Activated CD4-positive, alpha-beta memory T cell treated with anti-CD3 and anti-CD28 coated beads, Interleukin-2, amount 10 ng/mL, durations not matched to agents 7 days and 5 days (primary cell): ENCODE results near the gene MSI1. TPM values are rescaled to one million over a fixed set of nuclear protein-coding genes. Genes with fewer than 3 reads are reported as not detected.

Experiments used
- CTCF ChIA-PET: fragments of 350-600 bp; sonication (Branson Sonifier 250); formaldehyde crosslinking; loops from one replicate; lab custom pipeline; 2021; ENCODE audit warnings: antibody characterized with exemption, inconsistent platforms; lab: Charles Lee
- POLR2A ChIA-PET: fragments of 350-600 bp; sonication (Branson Sonifier 250); formaldehyde crosslinking; loops from one replicate; lab custom pipeline; 2021; ENCODE audit warnings: antibody characterized with exemption; lab: Charles Lee
- DNase-seq: peaks from one replicate; pipeline ENCODE4 v3.0.0-alpha.2; 2020
- H3K27ac Mint-ChIP-seq: one replicate; pipeline ENCODE4 v1.8.0; 2021; ENCODE audit warnings: mild to moderate bottlenecking, mixed read lengths
- H3K27me3 Mint-ChIP-seq: one replicate; pipeline ENCODE4 v1.8.0; 2021; ENCODE audit warnings: mixed read lengths
- H3K36me3 Mint-ChIP-seq: one replicate; pipeline ENCODE4 v1.8.0; 2021; ENCODE audit warnings: low read depth, mixed read lengths
- H3K4me1 Mint-ChIP-seq: one replicate; pipeline ENCODE4 v1.8.0; 2021; ENCODE audit warnings: mixed read lengths
- H3K4me3 Mint-ChIP-seq: one replicate; pipeline ENCODE4 v1.8.0; 2021; ENCODE audit warnings: mild to moderate bottlenecking, mixed read lengths
- H3K9me3 Mint-ChIP-seq: one replicate; pipeline ENCODE4 v1.8.0; 2021; ENCODE audit warnings: mixed read lengths
- total RNA-seq, 2 experiments: library from RNA; stranded (reverse); gene quantifications; one replicate each; pipeline ENCODE4 v1.2.3, GENCODE V29; 2021

The MSI1 gene
- not detected for total RNA-seq

GRCh38 chr12:120368789-120369602 is at the start of gene MSI1:
Gene MSI1 (minus strand): TSS chr12:120369164. CDS start chr12:120369091, 73 bp downstream.
- H3K36me3 Mint-ChIP-seq: no peaks in the 10 kb centered on the region
- H3K27ac Mint-ChIP-seq: no peak within 1 kb of the TSS
- POLR2A ChIA-PET: no interaction called here
- CTCF ChIA-PET: no interaction called here
- no peak for DNase-seq
- peaks cover 18% of the 10 kb centered on the region for H3K4me1 Mint-ChIP-seq
- peaks cover 72% of the 10 kb centered on the region for H3K27me3 Mint-ChIP-seq
- peak within 1 kb of the TSS; percentile 24 for H3K4me3 Mint-ChIP-seq
- no peaks in the 10 kb centered on the region for H3K9me3 Mint-ChIP-seq

GRCh38 chr12:120417917-120418580 is 49.1 kb upstream of the MSI1 start:
- H3K27me3 Mint-ChIP-seq: peaks cover 2% of the 10 kb centered on the region
- H3K27ac Mint-ChIP-seq: no peak overlapping the region
- no peak for DNase-seq
- H3K4me1 Mint-ChIP-seq: no peaks in the 10 kb centered on the region
- H3K9me3 Mint-ChIP-seq: no peaks in the 10 kb centered on the region
- CTCF ChIA-PET: interaction anchor here (0.7 kb wide), 1 partner anchor 220 kb away, joined by 3 read pairs; no protein-coding TSS in a partner anchor
- no peak overlapping the region for H3K4me3 Mint-ChIP-seq
- POLR2A ChIA-PET: no interaction called here
- H3K36me3 Mint-ChIP-seq: no peaks in the 10 kb centered on the region

GRCh38 chr12:120416490-120417216 is 47.7 kb upstream of the MSI1 start:
- Mint-ChIP-seq H3K27me3 (peaks cover 6% of the 10 kb centered on the region), H3K4me1 (no peaks in the 10 kb centered on the region), H3K27ac (no peak overlapping the region), H3K36me3 (no peaks in the 10 kb centered on the region), H3K9me3 (no peaks in the 10 kb centered on the region), H3K4me3 (no peak overlapping the region)
- ChIA-PET CTCF (no interaction called here), POLR2A (no interaction called here)
- no peak for DNase-seq

GRCh38 chr12:120413901-120414695 is 45.1 kb upstream of the MSI1 start:
- ChIA-PET CTCF (interaction anchor here (1.0 kb wide), 1 partner anchor 12 kb away, joined by 3 read pairs; no protein-coding TSS in a partner anchor), POLR2A (no interaction called here)
- Mint-ChIP-seq H3K27me3 (peaks cover 6% of the 10 kb centered on the region), H3K36me3 (no peaks in the 10 kb centered on the region), H3K27ac (no peak overlapping the region), H3K4me1 (no peaks in the 10 kb centered on the region), H3K4me3 (no peak overlapping the region), H3K9me3 (no peaks in the 10 kb centered on the region)
- DNase-seq: no peak

- peaks cover 6% of the 10 kb centered on the region for H3K27me3 Mint-ChIP-seq
- H3K4me3 Mint-ChIP-seq: no peak overlapping the region
- H3K4me1 Mint-ChIP-seq: no peaks in the 10 kb centered on the region
- H3K36me3 Mint-ChIP-seq: no peaks in the 10 kb centered on the region
- no peaks in the 10 kb centered on the region for H3K9me3 Mint-ChIP-seq
- ChIA-PET CTCF (no interaction called here), POLR2A (no interaction called here)
- DNase-seq: no peak
- H3K27ac Mint-ChIP-seq: no peak overlapping the region
Measured at GRCh38 chr12:120412421-120412820, 43.5 kb upstream of the MSI1 start.

GRCh38 chr12:120408771-120409170 is 39.8 kb upstream of the MSI1 start:
- ChIA-PET CTCF (no interaction called here), POLR2A (no interaction called here)
- Mint-ChIP-seq H3K9me3 (peaks cover 1% of the 10 kb centered on the region), H3K27ac (no peak overlapping the region), H3K4me3 (no peak overlapping the region), H3K4me1 (peaks cover 2% of the 10 kb centered on the region), H3K27me3 (peaks cover 5% of the 10 kb centered on the region), H3K36me3 (no peaks in the 10 kb centered on the region)
- DNase-seq: no peak

- H3K4me1 Mint-ChIP-seq: peaks cover 2% of the 10 kb centered on the region
- no peak overlapping the region for H3K27ac Mint-ChIP-seq
- CTCF ChIA-PET: no interaction called here
- H3K27me3 Mint-ChIP-seq: peaks cover 3% of the 10 kb centered on the region
- peaks cover 2% of the 10 kb centered on the region for H3K9me3 Mint-ChIP-seq
- no peak for DNase-seq
- H3K36me3 Mint-ChIP-seq: no peaks in the 10 kb centered on the region
- POLR2A ChIA-PET: no interaction called here
- H3K4me3 Mint-ChIP-seq: no peak overlapping the region
Measured at GRCh38 chr12:120406553-120406952, 37.6 kb upstream of the MSI1 start.

- peaks cover 3% of the 10 kb centered on the region for H3K27me3 Mint-ChIP-seq
- DNase-seq: no peak
- no peaks in the 10 kb centered on the region for H3K36me3 Mint-ChIP-seq
- POLR2A ChIA-PET: no interaction called here
- H3K27ac Mint-ChIP-seq: no peak overlapping the region
- H3K4me3 Mint-ChIP-seq: no peak overlapping the region
- CTCF ChIA-PET: no interaction called here
- H3K4me1 Mint-ChIP-seq: peaks cover 2% of the 10 kb centered on the region
- peaks cover 2% of the 10 kb centered on the region for H3K9me3 Mint-ChIP-seq
Measured at GRCh38 chr12:120406069-120406468, 37.1 kb upstream of the MSI1 start.

GRCh38 chr12:120404271-120404670 is 35.3 kb upstream of the MSI1 start:
- peaks cover 2% of the 10 kb centered on the region for H3K9me3 Mint-ChIP-seq
- no peak for DNase-seq
- no peak overlapping the region for H3K27ac Mint-ChIP-seq
- no peak overlapping the region for H3K4me3 Mint-ChIP-seq
- POLR2A ChIA-PET: no interaction called here
- H3K36me3 Mint-ChIP-seq: no peaks in the 10 kb centered on the region
- H3K27me3 Mint-ChIP-seq: peaks cover 7% of the 10 kb centered on the region
- CTCF ChIA-PET: no interaction called here
- peaks cover 2% of the 10 kb centered on the region for H3K4me1 Mint-ChIP-seq

- Mint-ChIP-seq H3K27ac (no peak overlapping the region), H3K9me3 (peaks cover 2% of the 10 kb centered on the region), H3K27me3 (peaks cover 7% of the 10 kb centered on the region), H3K4me1 (peaks cover 2% of the 10 kb centered on the region), H3K4me3 (no peak overlapping the region), H3K36me3 (no peaks in the 10 kb centered on the region)
- POLR2A ChIA-PET: interaction anchor here (1.3 kb wide), 1 partner anchor 9 kb away, joined by 3 read pairs; no protein-coding TSS in a partner anchor
- CTCF ChIA-PET: no interaction called here
- no peak for DNase-seq
Measured at GRCh38 chr12:120403869-120404268, 34.9 kb upstream of the MSI1 start.

- Mint-ChIP-seq H3K27me3 (peaks cover 10% of the 10 kb centered on the region), H3K4me3 (no peak overlapping the region), H3K36me3 (no peaks in the 10 kb centered on the region), H3K9me3 (peaks cover 2% of the 10 kb centered on the region), H3K4me1 (peaks cover 2% of the 10 kb centered on the region), H3K27ac (no peak overlapping the region)
- CTCF ChIA-PET: interaction anchor here (1.0 kb wide), 1 partner anchor 11 kb away, joined by 3 read pairs; no protein-coding TSS in a partner anchor
- no peak for DNase-seq
- POLR2A ChIA-PET: no interaction called here
Measured at GRCh38 chr12:120402217-120402616, 33.3 kb upstream of the MSI1 start.

GRCh38 chr12:120399531-120399930 is 30.6 kb upstream of the MSI1 start:
- CTCF ChIA-PET: no interaction called here
- no peak overlapping the region for H3K4me3 Mint-ChIP-seq
- H3K27ac Mint-ChIP-seq: no peak overlapping the region
- peaks cover 24% of the 10 kb centered on the region for H3K27me3 Mint-ChIP-seq
- peaks cover 2% of the 10 kb centered on the region for H3K9me3 Mint-ChIP-seq
- peaks cover 4% of the 10 kb centered on the region for H3K4me1 Mint-ChIP-seq
- no peaks in the 10 kb centered on the region for H3K36me3 Mint-ChIP-seq
- POLR2A ChIA-PET: no interaction called here
- DNase-seq: no peak
